HG03097 (cell line): ENCODE measurements around the gene ZNF329.
"Not testable (repeated sequence)": the region's sequence is repeated elsewhere in the genome, so short reads cannot be mapped to it uniquely, and the experiment has no call there.

ENCODE experiments used
- ATAC-seq: cut with Tn5 transposase; IDR thresholded peaks from one replicate; pipeline ENCODE4 v1.9.1; 2021; ENCODE audit not compliant: unreplicated experiment, low FRiP score

Gene ZNF329

GRCh38 chr19:58150328-58150921, at the start of gene ZNF329:
TSS of gene ZNF329 (minus strand) at chr19:58150789. CDS start at chr19:58129503, 21,286 bp downstream.
- ATAC-seq: peak; percentile 61

- no peak for ATAC-seq
These were observed 46.5 kb upstream of the ZNF329 start for GRCh38 chr19:58196901-58197616.

DNA sequence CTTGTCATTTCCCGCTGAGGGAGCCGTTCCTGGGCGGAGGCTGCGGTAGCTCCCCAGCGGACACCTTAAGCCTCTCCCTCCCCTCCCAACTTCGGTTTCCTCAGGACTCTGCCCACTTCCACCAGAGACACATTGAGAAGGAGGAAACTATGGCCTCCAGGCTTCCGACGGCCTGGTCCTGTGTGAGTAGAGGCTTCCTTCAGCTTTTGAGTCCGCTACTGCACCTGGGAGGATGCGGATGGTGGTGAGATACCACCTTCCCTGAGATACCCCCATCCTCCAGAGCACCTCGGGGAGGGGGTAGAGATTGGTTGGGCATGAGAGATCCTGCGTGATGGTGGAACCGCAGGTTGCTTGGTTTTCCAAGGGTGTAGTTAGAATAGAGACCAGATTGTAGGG, 33.2 kb upstream of the ZNF329 start:
- ATAC-seq: peak; percentile 11

GRCh38 chr19:58182989-58183816, 32.6 kb upstream of the ZNF329 start, which contains the start of gene ZNF274:
TSS of gene ZNF274 (plus strand) at chr19:58183061. CDS start at chr19:58183966, 905 bp downstream.
- peak; percentile 89 for ATAC-seq

DNA sequence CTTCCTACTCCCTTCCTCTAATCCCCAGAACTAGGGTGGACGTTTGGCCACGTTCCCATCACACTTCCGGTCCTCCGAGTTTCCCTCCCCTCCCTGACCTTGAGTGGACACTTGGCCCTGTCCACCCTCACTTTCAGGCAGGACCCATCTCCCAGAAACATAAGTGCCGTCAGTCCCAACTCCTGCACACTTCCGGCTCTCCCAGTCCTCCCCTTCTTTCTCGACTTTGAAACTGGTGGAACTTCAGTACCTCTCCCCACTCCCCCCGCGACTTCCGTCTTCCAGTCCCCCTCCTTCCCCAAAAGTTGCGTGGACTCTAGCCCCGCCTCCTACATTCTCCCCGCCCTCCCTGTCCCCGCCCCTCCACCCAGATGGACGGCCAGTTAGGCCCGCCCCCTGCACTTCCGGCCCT, 32.0 kb upstream of the ZNF329 start:
- ATAC-seq: no peak

DNA sequence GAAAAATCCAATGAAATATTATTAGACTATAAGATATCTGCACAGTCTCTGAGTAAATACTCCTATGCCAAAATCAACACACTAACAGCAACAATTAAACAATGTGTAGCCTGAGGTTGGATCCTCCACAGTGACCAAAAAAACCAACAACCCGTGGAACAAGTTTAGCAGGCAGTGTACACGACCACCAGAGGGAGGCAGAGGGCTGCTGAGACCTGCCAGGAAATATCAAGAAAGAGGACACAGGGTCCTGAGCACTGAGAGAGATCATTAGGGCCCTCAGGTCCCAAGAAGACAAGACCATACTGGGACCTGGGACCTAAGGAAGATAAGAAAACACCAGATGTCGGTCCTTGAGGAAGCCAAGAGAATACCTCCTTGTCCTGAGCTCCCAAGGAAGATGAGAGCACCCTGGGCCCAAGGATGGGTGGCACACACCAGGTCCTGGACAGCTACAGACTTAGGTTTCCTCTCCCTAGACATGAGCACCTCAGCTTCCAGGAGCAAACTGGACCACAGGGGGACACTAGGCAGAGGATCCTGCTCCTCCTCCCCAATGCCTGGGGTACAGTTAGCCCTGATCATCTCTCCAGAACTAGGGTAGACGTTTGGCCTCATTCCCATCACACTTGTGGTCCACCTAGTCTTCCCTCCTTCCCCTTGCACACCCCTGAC, 31.4 kb upstream of the ZNF329 start:
- no peak for ATAC-seq

- no peak for ATAC-seq
These were observed 20.3 kb upstream of the ZNF329 start for GRCh38 chr19:58170860-58171259.

DNA sequence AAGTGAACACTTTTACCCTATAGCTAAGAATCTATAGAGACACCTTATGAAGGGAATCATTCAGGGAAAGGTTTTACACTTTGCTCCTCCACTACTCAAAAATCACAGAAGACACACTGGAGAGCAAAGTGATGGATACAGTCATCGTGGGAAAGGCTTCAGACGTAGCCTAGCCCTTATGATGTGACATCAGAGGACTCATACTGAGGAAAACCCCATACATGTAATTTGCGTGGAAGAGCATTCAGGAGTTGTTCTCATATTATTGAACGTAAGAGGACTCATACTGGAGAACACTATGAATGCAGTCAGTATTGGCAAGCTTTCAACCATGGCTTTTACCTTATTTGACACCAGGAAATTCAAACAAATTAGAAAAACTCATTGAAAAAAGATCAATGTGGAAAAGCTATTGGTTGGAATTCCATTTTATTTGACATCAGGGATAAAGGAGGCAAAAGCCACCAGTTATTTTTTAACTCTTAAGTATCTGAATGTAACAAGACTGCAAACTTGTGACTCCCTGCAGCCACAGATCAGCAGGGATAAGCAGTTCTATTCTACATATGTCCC, 16.2 kb upstream of the ZNF329 start:
- ATAC-seq: no peak

DNA sequence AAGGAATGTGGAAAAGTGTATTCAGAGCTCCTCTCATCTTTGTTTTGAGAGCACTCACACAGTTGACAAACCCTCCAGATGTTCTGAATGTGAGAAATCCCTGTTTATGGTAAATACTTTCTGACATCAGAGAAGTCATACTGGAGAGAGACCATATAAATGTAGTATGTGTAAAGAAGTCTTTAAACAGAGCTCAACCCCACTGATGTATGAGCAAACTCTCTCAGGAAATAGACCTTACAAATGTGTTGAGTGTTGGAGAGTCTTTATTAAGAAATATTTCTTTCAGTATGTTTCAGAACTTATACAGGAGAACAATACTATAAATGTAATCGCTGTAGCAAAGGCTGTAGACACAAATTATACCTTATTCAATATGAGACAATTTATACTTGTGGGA, 15.7 kb upstream of the ZNF329 start:
- ATAC-seq: no peak

DNA sequence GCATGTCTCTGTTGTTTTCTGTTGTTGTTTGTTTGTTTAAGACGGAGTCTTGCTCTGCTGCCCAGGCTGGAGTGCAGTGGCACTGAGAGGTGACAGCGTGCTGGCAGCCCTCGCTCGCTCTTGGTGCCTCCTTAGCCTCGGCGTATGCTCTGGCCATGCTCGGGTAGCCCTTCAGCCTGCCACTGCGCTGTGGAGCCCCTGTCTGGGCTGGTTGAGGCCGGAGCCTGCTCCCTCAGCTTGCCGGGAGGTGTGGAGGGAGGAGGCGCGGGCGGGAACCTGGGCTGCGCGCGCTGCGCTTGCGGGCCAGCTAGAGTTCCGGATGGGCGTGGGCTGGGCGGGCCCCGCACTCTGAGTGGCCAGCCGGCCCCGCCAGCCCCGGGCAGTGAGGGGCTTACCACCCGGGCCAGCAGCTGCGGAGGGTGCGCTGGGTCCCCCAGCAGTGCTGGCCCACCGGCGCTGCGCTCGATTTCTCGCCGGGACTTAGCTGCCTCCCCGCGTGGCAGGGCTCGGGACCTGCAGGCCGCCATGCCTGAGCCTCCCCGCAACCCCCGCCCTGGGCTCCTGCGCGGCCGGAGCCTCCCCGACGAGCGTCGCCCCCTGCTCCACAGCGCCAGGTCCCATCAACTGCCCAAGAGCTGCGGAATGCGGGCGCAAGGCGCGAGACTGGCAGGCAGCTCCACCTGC, 6.6 kb upstream of the ZNF329 start:
- ATAC-seq: no peak

DNA sequence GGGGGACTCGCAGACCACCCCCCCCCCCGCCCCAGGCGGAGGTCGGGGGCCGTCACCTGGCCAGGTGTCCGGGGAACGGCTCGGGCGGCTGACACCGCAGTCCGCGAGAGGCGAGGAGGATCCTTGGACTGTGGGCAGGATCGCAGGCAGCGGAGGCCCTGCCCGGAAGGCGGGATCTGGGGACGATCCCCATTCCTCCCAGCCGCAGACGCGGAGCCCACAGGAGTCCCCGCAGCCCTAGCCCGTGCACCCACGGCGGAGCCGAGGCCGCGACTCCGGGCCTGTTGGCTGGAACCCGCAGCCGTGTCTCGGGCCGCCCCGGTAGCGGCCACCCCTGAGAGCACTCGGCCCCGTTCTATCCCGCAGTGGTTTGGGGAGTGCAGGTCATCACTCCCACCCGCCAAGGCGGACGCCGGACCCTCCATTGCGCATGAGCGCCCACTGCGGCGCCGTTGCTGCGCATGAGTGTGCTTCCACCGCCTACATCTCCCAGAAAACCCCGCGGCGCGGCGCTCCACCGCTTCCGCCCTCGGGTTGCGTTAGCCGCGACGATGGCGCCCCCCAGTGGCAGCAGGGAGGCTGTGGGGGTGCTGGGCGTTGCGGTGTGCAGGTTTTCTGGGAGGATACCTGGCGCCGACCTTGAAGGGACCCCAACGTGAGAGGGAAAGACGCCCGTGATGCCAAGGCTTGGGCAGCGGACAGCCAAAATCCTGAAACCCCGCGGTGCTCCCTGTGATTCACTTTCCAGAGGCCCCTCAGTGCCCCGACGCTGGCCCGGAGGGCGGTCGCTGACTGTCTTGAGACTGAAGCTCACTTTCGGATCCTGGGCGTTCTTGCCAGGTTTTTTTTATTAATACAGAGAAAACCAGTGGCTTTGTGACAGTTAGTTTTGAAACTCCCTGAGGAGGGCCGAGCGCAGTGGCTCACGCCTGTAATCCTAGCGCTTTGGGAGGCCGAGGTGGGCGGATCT, 4.4 kb upstream of the ZNF329 start:
- peak; percentile 67 for ATAC-seq

GRCh38 chr19:58154287-58154678, 3.7 kb upstream of the ZNF329 start:
- ATAC-seq: no peak

GRCh38 chr19:58153386-58153785, 2.8 kb upstream of the ZNF329 start:
- no peak for ATAC-seq

DNA sequence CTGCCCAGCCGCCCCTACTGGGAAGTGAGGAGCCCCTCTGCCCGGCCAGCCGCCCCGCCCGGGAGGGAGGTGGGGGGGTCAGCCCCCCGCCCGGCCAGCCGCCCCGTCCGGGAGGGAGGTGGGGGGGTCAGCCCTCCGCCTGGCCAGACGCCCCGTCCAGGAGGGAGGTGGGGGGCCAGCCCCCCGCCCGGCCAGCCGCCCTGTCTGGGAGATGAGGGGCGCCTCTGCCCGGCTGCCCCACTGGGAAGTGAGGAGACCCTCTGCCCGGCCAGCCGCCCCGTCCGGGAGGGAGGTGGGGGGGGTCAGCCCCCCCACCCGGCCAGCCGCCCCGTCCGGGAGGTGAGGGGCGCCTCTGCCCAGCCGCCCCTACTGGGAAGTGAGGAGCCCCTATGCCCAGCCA, 3.1 kb downstream of the ZNF329 start:
- ATAC-seq: not testable (repeated sequence)

DNA sequence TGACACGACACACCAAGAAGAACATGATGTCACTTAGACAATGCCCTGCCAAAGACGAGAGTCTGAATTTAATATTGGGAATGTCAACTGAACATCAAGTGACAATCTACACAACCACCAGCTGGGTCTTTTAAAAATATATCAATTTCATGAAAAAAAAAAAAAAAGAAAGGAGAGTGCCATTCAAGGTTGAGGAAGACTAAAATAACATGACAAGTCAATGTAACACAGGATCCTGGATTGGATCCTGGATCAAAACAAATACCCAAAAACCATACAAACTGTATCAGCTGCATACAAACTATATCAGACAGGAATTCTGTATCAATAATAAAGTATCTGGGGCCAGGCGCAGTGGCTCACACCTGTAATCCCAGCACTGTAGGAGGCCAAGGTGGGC, 4.7 kb downstream of the ZNF329 start:
- ATAC-seq: no peak

- ATAC-seq: no peak
These were observed 16.3 kb downstream of the ZNF329 start for GRCh38 chr19:58134244-58134643.

GRCh38 chr19:58129284-58129683, 21.3 kb downstream of the ZNF329 start:
- no peak for ATAC-seq

GRCh38 chr19:58128041-58128685, 22.4 kb downstream of the ZNF329 start:
- no peak for ATAC-seq
